KMS-11 (cell line): ENCODE data around the gene DYNLL1.

Experiments used
- H2AFZ ChIP-seq: fragments of 200-600 bp; sonication (generic); 2 replicates; pipeline ENCODE4 v1.6.1; 2016; ENCODE audit warnings: antibody characterized with exemption, mixed run types, low read depth
- H3K27ac ChIP-seq: fragments of 200-600 bp; sonication (generic); 2 replicates; pipeline ENCODE4 v1.6.1; 2016; ENCODE audit warnings: mild to moderate bottlenecking, mixed run types
- H3K27me3 ChIP-seq: fragments of 200-600 bp; sonication (generic); 2 replicates; pipeline ENCODE4 v1.6.1; 2017; ENCODE audit warnings: mild to moderate bottlenecking, low read depth, mixed run types, moderate library complexity; ENCODE audit not compliant: insufficient read depth
- H3K36me3 ChIP-seq: fragments of 200-600 bp; sonication (generic); 2 replicates; pipeline ENCODE4 v1.6.1; 2017; ENCODE audit warnings: mild to moderate bottlenecking, mixed run types; ENCODE audit not compliant: insufficient read depth
- H3K4me1 ChIP-seq: fragments of 200-600 bp; sonication (generic); 2 replicates; pipeline ENCODE4 v1.6.1; 2016; ENCODE audit warnings: mild to moderate bottlenecking, low read depth, mixed run types; ENCODE audit not compliant: poor library complexity, severe bottlenecking
- H3K4me2 ChIP-seq: fragments of 200-600 bp; sonication (generic); 2 replicates; pipeline ENCODE4 v1.7.0; 2016; ENCODE audit warnings: mild to moderate bottlenecking, mixed run types
- H3K4me3 ChIP-seq: fragments of 200-600 bp; sonication (generic); IDR thresholded peaks from 2 replicates; pipeline ENCODE4 v1.6.1; 2017; ENCODE audit warnings: low read depth, low read length, mixed read lengths; ENCODE audit not compliant: insufficient read depth
- H3K79me2 ChIP-seq: fragments of 200-600 bp; sonication (generic); 2 replicates; pipeline ENCODE4 v1.6.1; 2016; ENCODE audit warnings: low read depth, mixed run types; ENCODE audit not compliant: insufficient read depth
- H3K9ac ChIP-seq: fragments of 200-600 bp; sonication (generic); 2 replicates; pipeline ENCODE4 v1.6.1; 2016; ENCODE audit warnings: mild to moderate bottlenecking, mixed run types
- H4K20me1 ChIP-seq: fragments of 200-600 bp; sonication (generic); 2 replicates; pipeline ENCODE4 v1.6.1; 2016; ENCODE audit warnings: mild to moderate bottlenecking, mixed run types; ENCODE audit not compliant: insufficient read depth
- TF ChIP-seq, protein P1 (sequence below): fragments of 200-600 bp; sonication (generic); conservative IDR thresholded peaks from 2 replicates; pipeline ENCODE4 v1.6.1; 2017; ENCODE audit warnings: low read depth, mild to moderate bottlenecking, antibody characterized with exemption, low read length, moderate library complexity, mixed read lengths

DYNLL1 gene

GRCh38 chr12:120475643-120476042 is 20.3 kb upstream of the DYNLL1 start:
- Histone ChIP-seq H3K79me2 (no peaks in the 10 kb centered on the region), H3K4me1 (no peaks in the 10 kb centered on the region), H3K27me3 (no peaks in the 10 kb centered on the region), H3K36me3 (no peaks in the 10 kb centered on the region), H3K9ac (no peak overlapping the region), H4K20me1 (no peaks in the 10 kb centered on the region), H3K27ac (no peak overlapping the region), H3K4me3 (no peak overlapping the region), H2AFZ (no peak overlapping the region), H3K4me2 (no peak overlapping the region)
- TF ChIP-seq, protein P1, sequence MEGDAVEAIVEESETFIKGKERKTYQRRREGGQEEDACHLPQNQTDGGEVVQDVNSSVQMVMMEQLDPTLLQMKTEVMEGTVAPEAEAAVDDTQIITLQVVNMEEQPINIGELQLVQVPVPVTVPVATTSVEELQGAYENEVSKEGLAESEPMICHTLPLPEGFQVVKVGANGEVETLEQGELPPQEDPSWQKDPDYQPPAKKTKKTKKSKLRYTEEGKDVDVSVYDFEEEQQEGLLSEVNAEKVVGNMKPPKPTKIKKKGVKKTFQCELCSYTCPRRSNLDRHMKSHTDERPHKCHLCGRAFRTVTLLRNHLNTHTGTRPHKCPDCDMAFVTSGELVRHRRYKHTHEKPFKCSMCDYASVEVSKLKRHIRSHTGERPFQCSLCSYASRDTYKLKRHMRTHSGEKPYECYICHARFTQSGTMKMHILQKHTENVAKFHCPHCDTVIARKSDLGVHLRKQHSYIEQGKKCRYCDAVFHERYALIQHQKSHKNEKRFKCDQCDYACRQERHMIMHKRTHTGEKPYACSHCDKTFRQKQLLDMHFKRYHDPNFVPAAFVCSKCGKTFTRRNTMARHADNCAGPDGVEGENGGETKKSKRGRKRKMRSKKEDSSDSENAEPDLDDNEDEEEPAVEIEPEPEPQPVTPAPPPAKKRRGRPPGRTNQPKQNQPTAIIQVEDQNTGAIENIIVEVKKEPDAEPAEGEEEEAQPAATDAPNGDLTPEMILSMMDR, result no peak

- H3K27ac ChIP-seq, result no peak overlapping the region
- no peak overlapping the region for H3K4me2 ChIP-seq
- no peaks in the 10 kb centered on the region for H4K20me1 ChIP-seq
- no peaks in the 10 kb centered on the region for H3K27me3 ChIP-seq
- H3K36me3 ChIP-seq, result no peaks in the 10 kb centered on the region
- H3K79me2 ChIP-seq, result no peaks in the 10 kb centered on the region
- H3K9ac ChIP-seq, result no peak overlapping the region
- H3K4me1 ChIP-seq, result no peaks in the 10 kb centered on the region
- TF ChIP-seq, protein P1, result no peak
- H2AFZ ChIP-seq, result no peak overlapping the region
- no peak overlapping the region for H3K4me3 ChIP-seq
These were observed 16.5 kb upstream of the DYNLL1 start for GRCh38 chr12:120479458-120479857.

DNA sequence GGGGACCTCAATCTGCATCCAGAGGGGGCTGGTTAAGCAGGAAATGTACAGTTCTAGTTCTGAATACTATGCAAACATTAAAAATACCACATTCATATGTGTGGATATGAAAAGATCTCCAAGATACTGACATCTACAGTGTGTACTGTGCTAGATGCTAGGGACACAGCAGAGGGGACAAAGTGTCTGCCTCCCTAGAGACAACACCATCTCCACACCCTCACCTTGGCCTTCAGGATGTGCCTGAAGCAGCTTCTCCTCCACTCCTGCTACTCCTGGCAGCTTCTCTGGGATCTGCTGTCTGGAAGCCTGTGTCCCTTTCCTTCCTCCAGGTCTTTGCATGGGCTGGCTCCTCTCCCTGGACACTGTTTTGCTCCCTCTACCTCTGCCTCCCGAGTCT is 15.7 kb upstream of the DYNLL1 start:
- H4K20me1 ChIP-seq, result no peaks in the 10 kb centered on the region
- no peaks in the 10 kb centered on the region for H3K27me3 ChIP-seq
- no peak overlapping the region for H3K4me3 ChIP-seq
- TF ChIP-seq, protein P1, result no peak
- no peak overlapping the region for H2AFZ ChIP-seq
- no peaks in the 10 kb centered on the region for H3K79me2 ChIP-seq
- H3K4me1 ChIP-seq, result no peaks in the 10 kb centered on the region
- H3K9ac ChIP-seq, result no peak overlapping the region
- no peaks in the 10 kb centered on the region for H3K36me3 ChIP-seq
- H3K27ac ChIP-seq, result no peak overlapping the region
- H3K4me2 ChIP-seq, result no peak overlapping the region

DNA sequence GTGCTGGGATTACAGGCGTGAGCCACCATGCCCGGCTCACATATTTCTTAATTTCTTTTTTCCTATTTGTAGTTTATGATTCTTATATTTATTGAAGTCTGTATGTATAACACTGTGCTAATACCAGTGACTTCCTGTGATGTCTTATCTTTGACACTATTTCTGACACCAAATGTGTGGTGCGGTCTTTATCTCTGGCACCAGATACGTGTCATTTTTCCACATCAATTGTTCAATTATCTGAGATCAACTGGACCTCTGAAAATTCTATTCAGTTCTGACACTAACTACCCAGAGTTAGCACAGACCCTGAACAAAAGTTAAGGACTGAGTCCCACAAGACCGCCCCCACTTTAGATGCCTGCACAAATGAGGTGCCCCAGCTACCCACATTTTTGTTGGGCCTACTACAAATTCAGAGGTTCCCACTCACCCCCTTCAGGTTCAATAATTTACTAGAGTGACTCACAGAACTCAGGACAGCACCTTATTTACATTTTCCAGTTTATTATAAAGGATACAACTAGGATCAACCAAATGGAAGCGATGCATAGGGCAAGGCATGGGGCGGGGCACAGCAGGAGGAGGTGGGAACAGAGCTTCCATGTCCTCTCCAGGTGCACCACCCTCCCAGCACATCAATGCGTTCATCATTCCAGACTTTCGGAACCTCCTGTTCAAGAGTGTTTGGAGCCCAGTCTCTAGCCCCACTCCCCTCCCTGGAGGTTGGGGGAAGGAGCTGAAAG is 14.7 kb upstream of the DYNLL1 start:
- Histone ChIP-seq H3K79me2 (no peaks in the 10 kb centered on the region), H3K4me3 (no peak overlapping the region), H4K20me1 (no peaks in the 10 kb centered on the region), H3K4me1 (no peaks in the 10 kb centered on the region), H2AFZ (no peak overlapping the region), H3K4me2 (no peak overlapping the region), H3K36me3 (no peaks in the 10 kb centered on the region), H3K9ac (no peak overlapping the region), H3K27ac (no peak overlapping the region), H3K27me3 (no peaks in the 10 kb centered on the region)
- TF ChIP-seq, protein P1, result no peak
